ENCODE results near the gene BICD1. TPM values are rescaled to one million over a fixed set of nuclear protein-coding genes. Genes with fewer than 3 reads are reported as not detected.

The BICD1 gene
- total RNA-seq, 1 donor from 2014 or later = 87.9 TPM

- Mint-ChIP-seq H3K9me3 (ENCODE audit: unreplicated experiment) (no peaks in the 10 kb centered on the region), H3K27me3 (ENCODE audit: unreplicated experiment) (no peaks in the 10 kb centered on the region), H3K36me3 (ENCODE audit: low read depth, unreplicated experiment) (peaks cover 5% of the 10 kb centered on the region), H3K4me1 (ENCODE audit: unreplicated experiment) (peaks cover 35% of the 10 kb centered on the region), H3K27ac (ENCODE audit: unreplicated experiment) (no peak overlapping the region), H3K4me3 (ENCODE audit: unreplicated experiment) (no peak overlapping the region)
- DNase-seq (ENCODE audit: low spot score) = no peak
- TF ChIP-seq, protein P1, sequence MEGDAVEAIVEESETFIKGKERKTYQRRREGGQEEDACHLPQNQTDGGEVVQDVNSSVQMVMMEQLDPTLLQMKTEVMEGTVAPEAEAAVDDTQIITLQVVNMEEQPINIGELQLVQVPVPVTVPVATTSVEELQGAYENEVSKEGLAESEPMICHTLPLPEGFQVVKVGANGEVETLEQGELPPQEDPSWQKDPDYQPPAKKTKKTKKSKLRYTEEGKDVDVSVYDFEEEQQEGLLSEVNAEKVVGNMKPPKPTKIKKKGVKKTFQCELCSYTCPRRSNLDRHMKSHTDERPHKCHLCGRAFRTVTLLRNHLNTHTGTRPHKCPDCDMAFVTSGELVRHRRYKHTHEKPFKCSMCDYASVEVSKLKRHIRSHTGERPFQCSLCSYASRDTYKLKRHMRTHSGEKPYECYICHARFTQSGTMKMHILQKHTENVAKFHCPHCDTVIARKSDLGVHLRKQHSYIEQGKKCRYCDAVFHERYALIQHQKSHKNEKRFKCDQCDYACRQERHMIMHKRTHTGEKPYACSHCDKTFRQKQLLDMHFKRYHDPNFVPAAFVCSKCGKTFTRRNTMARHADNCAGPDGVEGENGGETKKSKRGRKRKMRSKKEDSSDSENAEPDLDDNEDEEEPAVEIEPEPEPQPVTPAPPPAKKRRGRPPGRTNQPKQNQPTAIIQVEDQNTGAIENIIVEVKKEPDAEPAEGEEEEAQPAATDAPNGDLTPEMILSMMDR (IDR thresholded peaks at IDR 0.05; ENCODE audit: unreplicated experiment) = no peak
Observed at GRCh38 chr12:32266756-32267155, 160.1 kb downstream of the BICD1 start.

DNA sequence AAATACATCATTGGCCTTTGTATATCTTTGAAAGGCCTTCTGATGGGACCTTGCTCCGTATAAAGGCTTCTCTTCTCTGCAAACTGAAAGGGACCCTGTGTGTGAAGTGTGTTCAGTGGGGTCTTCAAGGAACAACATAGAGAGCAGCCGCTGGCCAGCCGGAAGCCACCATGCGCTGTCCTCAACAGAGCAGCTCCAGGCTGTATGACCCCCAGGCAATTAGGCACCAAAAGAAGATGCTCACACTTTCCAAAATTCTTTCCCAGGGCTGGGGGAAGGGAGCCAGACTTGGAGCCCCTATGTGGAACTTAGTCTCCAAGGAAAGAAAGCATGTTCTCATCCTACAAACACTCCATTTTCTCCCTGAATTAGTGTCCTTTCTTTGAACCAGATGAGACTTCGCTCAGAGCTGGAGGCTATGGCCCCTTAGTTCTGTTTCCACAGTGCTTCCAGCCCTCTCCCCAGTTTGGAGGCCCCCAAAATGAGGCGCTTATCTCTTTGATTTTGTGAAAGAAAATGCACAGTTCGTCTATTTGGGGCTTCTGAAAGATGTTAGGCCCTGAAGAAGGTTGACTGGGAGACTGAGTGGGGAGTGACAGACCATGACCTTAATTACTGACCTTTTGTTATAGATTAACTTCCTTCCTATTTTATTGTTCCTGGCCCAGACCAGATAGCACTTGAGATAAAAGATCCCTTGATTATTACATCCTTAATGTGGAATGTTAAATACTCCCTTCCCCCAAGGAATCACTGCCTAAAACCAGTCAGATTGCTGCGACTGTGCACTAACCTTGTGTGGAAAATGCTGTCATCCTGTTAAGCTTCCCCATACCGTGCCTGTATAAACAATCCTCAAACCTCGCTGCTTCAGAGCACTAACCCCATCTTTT is 164.4 kb downstream of the BICD1 start:
- peak; percentile 19 for DNase-seq (ENCODE audit: low spot score)
- TF ChIP-seq, protein P1 (IDR thresholded peaks at IDR 0.05; ENCODE audit: unreplicated experiment) = no peak
- H3K27me3 Mint-ChIP-seq (ENCODE audit: unreplicated experiment) = peaks cover 1% of the 10 kb centered on the region
- peaks cover 11% of the 10 kb centered on the region for H3K36me3 Mint-ChIP-seq (ENCODE audit: low read depth, unreplicated experiment)
- H3K27ac Mint-ChIP-seq (ENCODE audit: unreplicated experiment) = peak overlapping the region; percentile 94
- no peaks in the 10 kb centered on the region for H3K9me3 Mint-ChIP-seq (ENCODE audit: unreplicated experiment)
- H3K4me3 Mint-ChIP-seq (ENCODE audit: unreplicated experiment) = peak overlapping the region; percentile 20
- peaks cover 40% of the 10 kb centered on the region for H3K4me1 Mint-ChIP-seq (ENCODE audit: unreplicated experiment)

DNA sequence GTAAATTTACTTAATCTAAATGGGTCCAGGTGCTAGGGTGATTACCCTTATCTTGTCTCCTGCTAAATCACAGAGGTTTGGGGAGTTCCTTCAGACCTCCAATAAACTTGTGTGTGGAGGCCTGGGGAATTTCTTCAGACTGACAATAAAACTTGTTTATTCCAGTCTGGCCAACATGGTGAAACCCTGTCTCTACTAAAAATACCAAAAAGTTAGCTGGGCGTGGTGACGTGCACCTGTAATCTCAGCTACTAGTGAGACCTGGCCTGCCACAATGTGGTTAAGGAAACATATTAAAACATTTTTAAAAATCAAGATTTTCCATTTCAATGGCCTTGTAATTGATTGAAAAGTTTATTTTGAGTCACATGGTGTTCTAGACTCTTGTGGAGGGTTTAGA is 165.8 kb downstream of the BICD1 start:
- peaks cover 40% of the 10 kb centered on the region for H3K4me1 Mint-ChIP-seq (ENCODE audit: unreplicated experiment)

DNA sequence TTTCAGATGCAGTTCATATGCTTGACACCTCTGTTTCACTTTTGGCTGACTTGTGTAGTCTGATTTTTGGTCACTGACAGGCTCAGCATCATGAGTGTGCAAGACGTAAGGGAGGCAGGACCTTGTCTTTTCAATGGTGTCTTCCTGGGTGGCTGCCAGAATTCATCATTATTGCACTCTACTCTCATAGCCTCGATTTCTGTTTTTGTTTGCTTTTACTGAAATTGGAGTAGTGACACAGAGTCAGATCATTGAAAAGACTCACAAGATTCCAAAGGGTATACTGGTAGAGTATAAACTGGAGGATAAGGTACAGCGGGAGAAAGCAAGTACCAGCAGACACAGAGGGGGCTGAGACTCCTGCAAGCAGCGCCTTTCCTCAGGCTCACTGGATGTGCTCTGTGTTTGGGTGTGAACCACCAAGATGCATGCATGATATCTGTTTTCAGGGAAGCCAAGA is 166.4 kb downstream of the BICD1 start:
- Mint-ChIP-seq H3K4me1 (ENCODE audit: unreplicated experiment) (peaks cover 39% of the 10 kb centered on the region), H3K4me3 (ENCODE audit: unreplicated experiment) (no peak overlapping the region), H3K27ac (ENCODE audit: unreplicated experiment) (peak overlapping the region; percentile 22), H3K27me3 (ENCODE audit: unreplicated experiment) (peaks cover 1% of the 10 kb centered on the region), H3K36me3 (ENCODE audit: low read depth, unreplicated experiment) (peaks cover 7% of the 10 kb centered on the region), H3K9me3 (ENCODE audit: unreplicated experiment) (no peaks in the 10 kb centered on the region)
- no peak for DNase-seq (ENCODE audit: low spot score)
- TF ChIP-seq, protein P1 (IDR thresholded peaks at IDR 0.05; ENCODE audit: unreplicated experiment) = no peak

More for the DNA sequence above, 165.8 kb downstream of the BICD1 start:
- Mint-ChIP-seq H3K27ac (ENCODE audit: unreplicated experiment) (peak overlapping the region; percentile 43), H3K9me3 (ENCODE audit: unreplicated experiment) (no peaks in the 10 kb centered on the region), H3K36me3 (ENCODE audit: low read depth, unreplicated experiment) (peaks cover 7% of the 10 kb centered on the region), H3K27me3 (ENCODE audit: unreplicated experiment) (peaks cover 1% of the 10 kb centered on the region), H3K4me3 (ENCODE audit: unreplicated experiment) (no peak overlapping the region)
- no peak for DNase-seq (ENCODE audit: low spot score)
- TF ChIP-seq, protein P1 (IDR thresholded peaks at IDR 0.05; ENCODE audit: unreplicated experiment) = no peak

DNA sequence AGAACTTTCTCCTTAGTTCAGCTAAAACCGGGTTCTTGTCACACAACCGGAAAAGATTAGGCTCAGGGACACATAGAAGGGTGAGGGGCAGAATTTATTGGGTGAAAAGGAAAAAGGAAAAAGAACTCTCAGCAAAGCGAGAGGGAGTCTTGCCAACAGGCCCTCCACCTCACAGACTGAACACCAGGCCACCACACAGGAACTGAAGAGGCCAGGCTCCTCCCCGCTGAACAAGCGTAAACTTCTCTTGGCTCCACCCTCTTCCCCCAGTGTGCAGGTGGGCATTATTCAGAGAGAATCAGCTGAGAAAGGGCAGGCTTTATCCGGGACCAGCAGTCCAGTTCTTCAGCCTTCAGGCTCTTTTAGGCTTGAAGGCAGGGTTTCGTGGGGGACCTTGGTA is 167.1 kb downstream of the BICD1 start:
- Mint-ChIP-seq H3K27me3 (ENCODE audit: unreplicated experiment) (peaks cover 1% of the 10 kb centered on the region), H3K27ac (ENCODE audit: unreplicated experiment) (peak overlapping the region; percentile 34), H3K9me3 (ENCODE audit: unreplicated experiment) (no peaks in the 10 kb centered on the region), H3K36me3 (ENCODE audit: low read depth, unreplicated experiment) (peaks cover 7% of the 10 kb centered on the region), H3K4me3 (ENCODE audit: unreplicated experiment) (no peak overlapping the region), H3K4me1 (ENCODE audit: unreplicated experiment) (peaks cover 36% of the 10 kb centered on the region)
- peak; percentile 15 for DNase-seq (ENCODE audit: low spot score)
- TF ChIP-seq, protein P1 (IDR thresholded peaks at IDR 0.05; ENCODE audit: unreplicated experiment) = no peak

Data from endothelial cell (in vitro differentiated cells).